Measurements from ENCODE around the gene RNF26.
A peak's percentile ranks its signal among the peaks of the same experiment; 100 is the strongest.

RNF26 gene

GRCh38 chr11:119334174-119334930 is at the start of gene RNF26:
RNF26 (plus strand) TSS chr11:119334527; CDS start chr11:119335123, 596 bp downstream.
- peak; percentile 98 for FAIRE-seq

DNA sequence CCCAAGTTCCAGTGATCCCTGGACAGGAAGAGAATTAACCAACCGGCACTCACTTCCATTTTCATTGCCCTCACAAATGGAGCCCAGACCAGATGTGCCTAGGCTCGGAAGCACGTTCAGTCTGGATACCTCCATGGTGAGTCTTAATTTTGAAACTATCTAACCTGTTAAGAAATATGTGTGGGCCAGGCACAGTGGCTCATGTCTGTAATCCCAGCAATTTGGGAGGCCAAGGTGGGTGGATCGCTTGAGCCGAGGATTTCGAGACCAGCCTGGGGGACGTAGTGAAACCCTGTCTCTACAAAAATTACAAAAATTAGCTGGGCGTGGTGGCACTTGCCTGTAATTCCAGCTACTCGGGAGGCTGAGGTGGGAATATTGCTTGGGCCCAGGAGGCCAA is 48.9 kb upstream of the RNF26 start:
- no peak for FAIRE-seq

DNA sequence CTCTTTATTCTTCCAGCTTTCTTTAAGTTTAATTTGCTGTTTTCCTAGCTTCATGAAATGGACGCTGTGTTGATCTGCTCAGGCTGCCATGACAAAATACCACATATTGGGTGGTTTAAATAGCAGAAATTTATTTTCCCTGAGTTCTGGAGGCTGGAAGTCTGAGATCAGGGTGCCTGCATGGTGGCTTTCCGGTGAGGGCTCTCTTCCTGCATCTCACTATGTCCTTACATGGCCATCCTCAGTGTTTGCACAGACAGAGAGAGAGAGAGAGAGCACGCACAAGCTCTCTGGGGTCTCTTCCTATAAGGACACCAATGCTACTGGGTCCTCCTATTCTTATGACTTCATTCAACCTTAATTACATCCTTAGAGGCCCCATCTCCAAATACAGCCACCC is 46.1 kb upstream of the RNF26 start:
- no peak for FAIRE-seq

- no peak for FAIRE-seq
These were observed 43.3 kb upstream of the RNF26 start for GRCh38 chr11:119290894-119291497.

GRCh38 chr11:119293461-119293860 is 40.9 kb upstream of the RNF26 start:
- no peak for FAIRE-seq

GRCh38 chr11:119295178-119295577 is 39.1 kb upstream of the RNF26 start:
- no peak for FAIRE-seq

DNA sequence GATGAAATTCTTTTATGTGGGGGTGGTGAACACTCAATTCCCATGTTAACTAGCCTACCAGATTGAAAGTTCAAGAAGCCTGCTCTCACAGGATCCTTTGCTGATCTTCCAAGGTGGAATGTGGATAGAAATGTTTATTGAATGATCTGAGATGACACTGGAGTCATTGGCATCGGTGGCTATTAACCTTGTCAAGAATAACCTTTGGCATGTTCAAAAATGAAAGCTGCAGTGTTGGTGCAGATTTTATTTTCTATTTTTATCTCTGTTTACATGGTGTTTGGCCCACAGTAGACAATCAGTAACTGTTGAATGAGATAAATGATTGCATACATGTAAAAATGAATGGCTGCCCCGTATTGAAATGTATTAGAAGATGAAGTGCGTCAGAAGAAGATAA is 36.4 kb upstream of the RNF26 start:
- FAIRE-seq = no peak

DNA sequence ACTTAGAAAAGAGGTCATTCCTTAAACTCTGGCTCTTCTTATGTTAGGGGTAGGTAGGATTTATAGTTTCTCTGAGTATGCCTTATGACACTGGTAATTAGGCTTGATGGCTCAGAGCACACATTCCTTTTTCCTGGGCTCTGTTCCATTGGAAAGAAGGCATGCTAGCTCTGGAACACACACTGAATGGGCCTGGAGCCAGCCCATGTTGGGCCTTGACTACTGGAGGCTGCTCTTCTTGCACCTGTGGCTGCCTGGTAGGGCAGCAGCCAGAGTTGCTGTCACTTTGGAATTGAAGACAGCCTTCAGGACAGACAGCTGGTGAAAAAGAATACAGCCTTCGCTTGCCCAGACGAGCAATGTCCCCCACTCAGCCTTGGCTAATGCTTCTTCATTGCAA is 35.6 kb upstream of the RNF26 start:
- no peak for FAIRE-seq

DNA sequence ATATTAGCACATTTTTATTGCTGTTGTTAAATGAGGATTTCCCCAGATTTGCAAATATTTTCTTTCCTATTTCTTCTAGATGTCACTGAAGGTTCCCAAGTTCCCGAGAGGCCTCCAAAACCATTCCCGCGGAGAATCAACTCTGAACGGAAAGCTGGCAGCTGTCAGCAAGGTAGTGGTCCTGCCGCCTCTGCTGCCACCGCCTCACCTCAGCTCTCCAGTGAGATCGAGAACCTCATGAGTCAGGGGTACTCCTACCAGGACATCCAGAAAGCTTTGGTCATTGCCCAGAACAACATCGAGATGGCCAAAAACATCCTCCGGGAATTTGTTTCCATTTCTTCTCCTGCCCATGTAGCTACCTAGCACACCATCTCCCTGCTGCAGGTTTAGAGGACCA is 34.9 kb upstream of the RNF26 start:
- no peak for FAIRE-seq

DNA sequence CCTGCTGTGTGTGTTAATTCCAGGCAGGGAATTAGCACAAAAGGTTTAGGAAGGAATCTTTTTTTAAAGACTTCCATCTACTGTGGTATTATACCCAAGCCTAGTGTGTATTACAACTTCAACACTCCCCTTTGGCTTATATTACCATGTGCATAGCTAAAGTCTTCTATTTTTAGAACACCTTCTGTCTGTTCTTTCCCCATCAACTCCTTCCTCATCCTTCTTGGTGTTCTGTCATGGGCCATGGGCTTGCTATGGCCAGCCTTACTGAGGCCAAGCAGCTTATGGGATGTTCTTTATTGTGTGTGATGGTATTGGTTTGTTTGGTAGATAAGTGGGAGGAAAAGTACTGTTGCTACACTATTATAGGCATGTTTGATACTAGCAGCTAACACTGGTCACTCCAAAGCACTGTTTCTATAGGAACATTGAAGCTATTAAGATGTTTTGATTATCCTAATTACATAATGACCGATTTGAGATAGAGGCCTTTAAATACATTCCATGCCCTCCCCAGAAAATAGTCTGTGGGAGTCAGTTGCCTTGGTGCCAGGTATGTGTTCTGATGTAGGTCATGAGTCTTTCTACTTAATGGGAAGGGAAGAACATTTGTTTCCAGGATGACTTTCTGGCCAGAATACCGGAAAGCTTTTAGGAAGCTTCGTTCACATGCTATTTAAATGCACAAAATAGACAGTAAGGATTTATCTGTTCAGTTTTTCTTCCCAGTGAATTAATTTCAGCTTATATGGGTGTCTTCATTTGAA is 33.9 kb upstream of the RNF26 start:
- no peak for FAIRE-seq

- FAIRE-seq = no peak
These were observed 31.1 kb upstream of the RNF26 start for GRCh38 chr11:119303227-119303718.

DNA sequence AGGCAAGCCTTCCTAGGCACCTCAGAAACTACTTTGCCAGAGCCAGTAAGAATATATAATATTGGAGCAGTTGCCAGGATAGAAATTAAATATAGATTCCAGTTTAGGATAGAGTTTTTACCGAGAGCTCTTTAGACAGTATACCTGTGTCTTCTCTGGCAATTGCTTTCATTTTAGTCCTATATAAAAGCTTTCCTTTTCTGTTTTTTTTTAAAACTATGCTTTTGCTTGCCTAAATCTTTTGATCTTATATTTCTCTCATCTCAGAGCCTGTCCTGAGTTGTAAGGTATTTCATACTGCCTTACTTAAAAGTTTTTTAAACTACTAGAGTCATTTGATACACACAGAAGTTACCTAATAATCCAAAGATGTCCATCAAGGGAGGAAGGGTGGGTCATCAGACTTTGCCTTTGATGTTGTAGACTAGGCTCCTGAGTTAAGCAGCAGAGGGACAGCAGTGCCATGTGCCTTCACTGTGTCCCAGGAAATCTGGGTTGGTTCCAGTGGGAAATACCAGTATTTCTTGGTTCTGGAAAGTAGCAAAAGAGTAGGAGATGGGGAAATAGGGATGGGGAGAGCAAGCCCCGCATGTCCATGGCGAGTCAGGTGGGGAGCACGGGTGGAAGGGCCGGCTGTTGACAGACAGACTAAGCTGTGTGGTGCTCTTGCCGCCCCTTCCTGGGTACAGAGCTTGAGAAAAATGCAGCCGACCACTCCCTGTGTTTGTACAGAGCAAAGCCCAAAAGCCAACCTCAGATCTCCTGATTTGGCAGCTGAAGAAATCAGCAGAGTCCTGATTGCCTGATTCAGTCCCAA is 28.6 kb upstream of the RNF26 start:
- no peak for FAIRE-seq

DNA sequence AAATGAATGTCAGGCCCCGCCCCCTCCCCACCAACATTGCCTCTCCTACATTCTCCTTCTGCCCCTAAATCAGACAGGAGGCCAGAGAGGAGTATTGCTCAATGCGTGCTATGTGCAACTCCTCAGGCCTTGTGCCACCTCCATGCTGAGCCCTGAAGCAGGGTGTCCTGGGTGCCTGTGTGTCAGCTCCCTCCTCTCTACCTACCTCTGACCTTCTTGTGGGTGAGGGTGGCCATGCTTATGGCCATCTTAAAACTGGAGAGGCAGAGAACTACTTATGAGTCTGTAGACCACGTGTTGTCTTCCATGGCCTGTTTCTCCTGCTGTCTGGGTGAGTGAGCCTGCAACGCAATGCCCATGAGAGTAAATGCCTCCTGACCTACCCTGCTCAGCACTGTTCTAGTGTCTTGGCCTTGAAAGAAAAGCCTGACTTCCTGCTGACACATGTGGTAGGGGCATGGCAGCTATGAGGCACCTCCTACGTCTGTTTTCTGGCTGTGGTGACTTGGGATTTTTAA is 27.9 kb upstream of the RNF26 start:
- no peak for FAIRE-seq

DNA sequence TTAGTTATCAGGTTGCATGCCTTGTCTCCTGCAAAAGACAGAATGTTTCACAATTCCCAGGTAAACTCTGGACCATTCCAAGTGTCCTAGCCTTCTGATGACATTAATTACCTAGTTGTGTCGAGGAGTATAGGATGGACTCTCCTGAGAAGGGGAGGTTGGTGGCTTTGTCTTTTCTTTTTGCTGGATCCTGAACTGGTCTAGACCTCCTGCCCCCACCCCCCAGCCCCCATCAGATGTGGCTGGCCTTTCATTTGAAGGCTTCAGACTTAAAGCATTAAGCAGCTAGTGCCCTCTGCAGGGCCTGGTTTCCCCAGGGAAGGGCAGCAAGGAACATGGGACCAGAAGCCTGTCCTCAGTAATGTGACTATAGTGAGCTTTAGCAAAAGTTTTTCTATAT is 27.1 kb upstream of the RNF26 start:
- FAIRE-seq = no peak

DNA sequence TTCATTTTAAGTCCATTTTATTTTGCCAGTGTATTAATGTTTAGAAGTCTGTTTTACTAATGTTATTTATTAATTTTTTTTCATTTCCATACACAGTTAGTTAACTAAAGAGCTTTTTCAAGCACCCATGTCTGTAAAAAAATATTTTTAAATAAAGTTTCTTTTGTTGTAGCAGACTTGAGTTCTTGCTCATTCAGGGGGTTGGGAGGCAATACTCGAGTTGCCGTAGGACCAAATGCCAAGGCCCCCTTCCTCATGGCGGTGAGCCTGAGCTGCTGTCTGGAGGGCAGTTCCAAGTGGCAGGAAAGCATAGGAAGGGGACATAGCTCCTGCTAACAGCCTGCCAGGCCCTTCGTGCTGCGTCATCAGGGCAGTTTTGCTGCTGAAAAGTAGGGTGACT is 26.4 kb upstream of the RNF26 start:
- no peak for FAIRE-seq

GRCh38 chr11:119309411-119309810 is 24.9 kb upstream of the RNF26 start:
- FAIRE-seq = no peak

GRCh38 chr11:119309953-119310681 is 24.2 kb upstream of the RNF26 start:
- no peak for FAIRE-seq

DNA sequence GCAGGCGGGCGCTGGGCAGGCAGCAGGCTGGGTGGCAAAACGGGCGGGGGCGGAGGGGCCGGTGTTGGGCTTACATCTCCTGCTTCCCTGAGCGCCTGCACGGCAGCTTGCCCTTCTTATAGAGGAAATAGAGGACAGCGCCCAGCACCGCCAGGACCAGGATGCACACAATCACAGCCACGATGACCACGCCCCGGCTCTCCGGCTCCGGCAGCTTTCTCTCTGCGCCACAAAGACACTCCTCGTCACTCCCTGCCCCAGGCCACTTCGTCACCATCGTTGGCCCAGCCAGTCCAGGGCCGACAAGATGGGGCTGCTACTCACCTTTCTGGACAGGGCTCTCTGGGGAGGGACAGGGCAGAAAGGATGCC is 23.7 kb upstream of the RNF26 start:
- no peak for FAIRE-seq

DNA sequence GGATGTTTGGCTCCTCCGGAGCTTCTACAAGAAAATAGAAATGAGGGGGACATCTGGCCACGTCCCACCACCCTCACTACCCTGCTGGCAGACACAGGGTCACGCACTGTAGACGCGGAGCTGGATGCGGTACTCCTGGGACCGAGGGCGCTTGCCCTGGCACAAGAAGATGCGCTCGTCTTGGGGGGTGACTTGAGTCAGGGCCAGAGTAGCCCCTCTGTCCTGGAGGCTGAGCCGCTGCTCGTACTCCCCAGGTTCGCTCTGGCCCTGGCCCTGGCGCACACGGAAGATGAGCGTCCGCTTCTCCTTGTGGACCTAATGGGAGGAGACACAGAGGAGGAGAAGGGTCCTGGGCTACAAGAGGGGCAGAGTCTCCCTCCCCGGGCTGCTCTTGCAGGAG is 19.6 kb upstream of the RNF26 start:
- FAIRE-seq = no peak

GRCh38 chr11:119315131-119316015 is 19.0 kb upstream of the RNF26 start:
- FAIRE-seq = no peak

Data from TTC549 (cell line).